Measurements from ENCODE around the gene NRARP. TPM values are rescaled to one million over a fixed set of nuclear protein-coding genes. Genes with fewer than 3 reads are reported as not detected.

NRARP gene
- total and polyA plus RNA-seq, 2 of the 8 experiments (the other 6 are each of a cell fraction or from before 2014, with no cell fraction given), result 32.5 to 37.2 TPM

DNA sequence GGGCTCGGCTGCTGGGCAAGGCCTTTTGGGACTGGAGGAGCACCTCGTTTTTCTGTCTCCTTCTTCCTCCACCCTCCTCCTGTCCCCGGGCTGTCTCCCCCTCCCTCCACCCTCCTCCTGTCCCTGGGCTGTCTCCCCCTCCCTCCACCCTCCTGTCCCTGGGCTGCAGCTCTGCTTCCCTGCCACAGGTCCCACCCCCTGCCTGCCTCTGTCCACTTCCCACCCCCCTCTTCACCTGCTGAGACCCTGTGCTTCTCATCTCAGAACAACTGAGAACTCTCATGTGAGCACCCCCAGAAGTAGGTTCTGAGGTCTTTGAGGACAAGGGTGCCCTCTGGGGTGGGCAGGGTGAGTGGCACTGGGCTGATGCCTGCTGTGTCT is 30.4 kb downstream of the NRARP start:
- Histone ChIP-seq H2AK5ac (ENCODE audit: low read depth, low read length) (no peak overlapping the region), H3K9ac (replicated peaks in 1 of 4; ENCODE audit: extremely low read depth in 1 of 4, low read depth in 3 of 4, low read length in 3 of 4) (no peak overlapping the region), H2AFZ (ENCODE audit: low read length) (no peak overlapping the region), H3K4me1 (replicated peaks in 1 of 4; ENCODE audit: control insufficient read depth in 3 of 4, insufficient read depth in 4 of 4, low read length in 3 of 4) (peaks cover 0 to 11% (median 6%) of the 10 kb centered on the region in 4 experiments; a peak in 6 of 7 replicates), H3K27ac (ENCODE audit: low read depth, low read length) (no peak overlapping the region), H2BK5ac (ENCODE audit: low read depth, low read length) (no peak overlapping the region), H3K23me2 (ENCODE audit: low read depth, low read length) (peaks cover 2% of the 10 kb centered on the region; the same call in 1 of the 2 replicates), H4K91ac (replicated peaks; ENCODE audit: insufficient read length, low read length) (no peak overlapping the region), H2BK20ac (ENCODE audit: low read length) (no peak overlapping the region), H3K14ac (ENCODE audit: insufficient read length) (no peak overlapping the region), H4K20me1 (replicated peaks in 1 of 2; ENCODE audit: control insufficient read depth in 1 of 2, insufficient read depth in 2 of 2, low read length in 2 of 2) (peaks cover 4 to 9% of the 10 kb centered on the region in 2 experiments), H4K5ac (ENCODE audit: insufficient read length, low read depth, low read length) (no peak overlapping the region), H4K8ac (ENCODE audit: extremely low read depth, insufficient read depth, low read length) (no peak overlapping the region), H3K79me1 (ENCODE audit: low read depth, low read length) (no peaks in the 10 kb centered on the region), H3K18ac (ENCODE audit: extremely low read depth, low read length) (no peak overlapping the region), H3K4me2 (ENCODE audit: insufficient read depth in 1 of 2, low read depth in 2 of 2, low read length in 2 of 2) (no peak overlapping the region), H3K56ac (replicated peaks; ENCODE audit: insufficient read length, low read depth, low read length) (no peak overlapping the region), H3K4me3 (ENCODE audit: extremely low read depth in 1 of 4, insufficient read depth in 2 of 4, low read depth in 3 of 4, low read length in 4 of 4) (no peak overlapping the region), H2BK120ac (replicated peaks; ENCODE audit: low read depth, low read length) (no peak overlapping the region), H3K9me3 (ENCODE audit: insufficient read depth in 2 of 2, low read depth in 1 of 2, low read length in 1 of 2) (no peaks in the 10 kb centered on the region), H3K23ac (ENCODE audit: insufficient read length) (no peak overlapping the region), H3K36me3 (ENCODE audit: control insufficient read depth in 2 of 4, insufficient read depth in 4 of 4, low read length in 3 of 4) (peaks cover 0 to 21% (median 14%) of the 10 kb centered on the region in 4 experiments; a peak in 6 of 8 replicates), H2BK15ac (ENCODE audit: low read length) (no peak overlapping the region), H2BK12ac (ENCODE audit: low read depth, low read length) (no peak overlapping the region), H3K27me3 (replicated peaks in 1 of 4; ENCODE audit: control insufficient read depth in 3 of 4, extremely low read depth in 1 of 4, insufficient read depth in 3 of 4, low read length in 3 of 4) (no peaks in the 10 kb centered on the region), H3K79me2 (ENCODE audit: control insufficient read depth in 1 of 2, insufficient read depth in 2 of 2, low read length in 2 of 2) (no peaks in the 10 kb centered on the region), H3K4ac (replicated peaks; ENCODE audit: insufficient read length, low read depth, low read length) (no peak overlapping the region)
- TF ChIP-seq RBBP5 (IDR thresholded peaks at IDR 0.05; ENCODE audit: borderline replicate concordance, low read depth, low read length), result no peak
- no peak for TF ChIP-seq CREB1 (IDR thresholded peaks at IDR 0.05)
- TF ChIP-seq JUND (IDR thresholded peaks at IDR 0.05; ENCODE audit: low read length), result no peak
- POLR2A ChIA-PET (ENCODE audit: partially characterized antibody), result interaction anchor here (0.7 to 47.8 kb wide), 4 partner anchors 10 to 37 kb away, joined by 3 to 1462 read pairs (median 4); partner anchors contain the start of genes CYSRT1, NDOR1, NELFB and RNF208
- CTCF ChIA-PET (ENCODE audit: partially characterized antibody), result interaction anchor here (1.0 kb wide), 1 partner anchor 17 kb away, joined by 3 read pairs; the partner anchor contains the start of gene NELFB
- FAIRE-seq (no peak), DNase-seq (ENCODE audit: low read depth in 1 of 2, low spot score in 2 of 2) (no peak)
- WGBS, 2 experiments (ENCODE audit: extremely low coverage in 1 of 2, insufficient coverage in 1 of 2, insufficient read length in 1 of 2, insufficient replicate concordance in 2 of 2, low coverage in 1 of 2, low lambda C conversion rate in 2 of 2, missing lambda C conversion rate in 1 of 2), result 86% methylated on average over 1 of the region's 3 CpGs; no CpG with 5 or more reads in 1 of the 2 experiments
